ENCODE results near the gene AGBL2. TPM values are rescaled to one million over a fixed set of nuclear protein-coding genes. Genes with fewer than 3 reads are reported as not detected.
"Not testable (repeated sequence)": the region's sequence is repeated elsewhere in the genome, so short reads cannot be mapped to it uniquely, and the experiment has no call there.

AGBL2 gene
- total RNA-seq, 2 donors from 2014 or later: 0.74 to 2.2 TPM

DNA sequence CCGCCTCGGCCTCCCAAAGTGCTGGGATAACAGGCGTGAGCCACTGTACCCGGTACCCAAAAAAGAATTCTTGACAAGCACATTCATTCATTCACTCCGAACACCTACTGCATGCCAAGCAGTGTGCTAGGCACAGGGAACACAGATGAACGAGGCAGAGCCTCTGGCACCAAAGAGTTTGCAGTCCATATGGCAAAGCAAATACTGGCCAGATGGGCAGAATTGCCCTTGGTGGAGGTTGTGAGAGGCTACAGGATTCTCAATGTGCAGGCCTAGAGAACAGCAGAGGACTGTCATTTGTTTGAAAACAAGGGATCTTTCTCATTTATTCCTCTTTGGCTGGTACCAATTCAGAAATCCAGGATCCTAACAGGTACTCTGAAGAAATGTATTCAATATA lies 45.3 kb downstream of the AGBL2 start:
- Histone ChIP-seq H3K9me3 (no peaks in the 10 kb centered on the region), H3K36me3 (no peaks in the 10 kb centered on the region), H3K4me1 (no peaks in the 10 kb centered on the region), H3K27me3 (no peaks in the 10 kb centered on the region), H3K9ac (ENCODE audit: low read depth in 2 of 2, low read length in 2 of 2) (no peak overlapping the region), H3K27ac (no peak overlapping the region), H3K4me3 (no peak overlapping the region)
- no peak for DNase-seq
- no peak for TF ChIP-seq CTCF (IDR thresholded peaks at IDR 0.05)
- intact Hi-C loops (cut with DNase I): no loop called here

DNA sequence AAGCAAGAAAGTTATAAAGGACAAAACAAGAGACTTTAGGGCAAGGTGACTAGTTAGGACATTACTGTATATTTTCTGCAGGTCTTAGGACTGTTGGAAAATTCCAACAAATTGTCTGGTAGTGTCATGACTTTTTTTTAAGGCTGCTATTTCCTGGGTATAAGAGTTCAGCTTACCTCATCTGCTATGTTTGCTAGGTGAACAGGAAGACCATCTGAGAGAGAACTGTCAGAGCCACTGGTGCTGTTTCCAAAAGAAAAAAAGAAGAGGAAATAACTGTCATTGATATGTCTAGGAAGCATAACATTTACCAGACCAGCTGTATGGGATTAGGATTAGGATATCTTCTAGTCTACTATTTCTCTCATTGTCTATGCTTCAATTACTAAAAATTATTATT lies 46.5 kb downstream of the AGBL2 start:
- intact Hi-C loops (cut with DNase I): no loop called here
- DNase-seq: no peak
- H3K36me3 ChIP-seq: no peaks in the 10 kb centered on the region
- H3K9ac ChIP-seq (ENCODE audit: low read depth in 2 of 2, low read length in 2 of 2): no peak overlapping the region
- no peak overlapping the region for H3K4me3 ChIP-seq
- TF ChIP-seq CTCF (IDR thresholded peaks at IDR 0.05): no peak
- H3K4me1 ChIP-seq: no peaks in the 10 kb centered on the region
- no peak overlapping the region for H3K27ac ChIP-seq
- H3K27me3 ChIP-seq: no peaks in the 10 kb centered on the region
- no peaks in the 10 kb centered on the region for H3K9me3 ChIP-seq

DNA sequence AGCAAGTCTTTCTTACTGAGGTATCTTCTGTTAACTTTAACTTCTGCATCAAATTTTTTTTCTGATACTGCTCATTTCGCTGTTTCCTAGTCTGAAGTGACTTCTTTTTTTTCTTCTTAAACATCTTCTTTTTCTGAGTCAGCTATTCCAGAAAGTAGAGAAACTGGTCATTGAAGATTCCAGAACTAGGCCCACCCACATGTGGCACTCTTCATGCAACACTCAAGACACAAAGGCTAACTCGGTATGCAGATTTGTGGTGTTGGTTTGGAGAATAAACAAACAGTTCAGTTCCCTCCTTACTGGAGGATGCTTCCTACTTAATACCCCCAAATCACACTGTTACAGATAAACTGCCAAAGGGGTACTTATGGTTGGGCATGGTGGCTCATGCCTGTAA lies 47.6 kb downstream of the AGBL2 start:
- no peak overlapping the region for H3K27ac ChIP-seq
- H3K36me3 ChIP-seq: no peaks in the 10 kb centered on the region
- no peaks in the 10 kb centered on the region for H3K9me3 ChIP-seq
- H3K4me3 ChIP-seq: no peak overlapping the region
- DNase-seq: no peak
- H3K27me3 ChIP-seq: no peaks in the 10 kb centered on the region
- no peak overlapping the region for H3K9ac ChIP-seq (ENCODE audit: low read depth in 2 of 2, low read length in 2 of 2)
- intact Hi-C loops (cut with DNase I): no loop called here
- TF ChIP-seq CTCF (IDR thresholded peaks at IDR 0.05): no peak
- H3K4me1 ChIP-seq: no peaks in the 10 kb centered on the region

DNA sequence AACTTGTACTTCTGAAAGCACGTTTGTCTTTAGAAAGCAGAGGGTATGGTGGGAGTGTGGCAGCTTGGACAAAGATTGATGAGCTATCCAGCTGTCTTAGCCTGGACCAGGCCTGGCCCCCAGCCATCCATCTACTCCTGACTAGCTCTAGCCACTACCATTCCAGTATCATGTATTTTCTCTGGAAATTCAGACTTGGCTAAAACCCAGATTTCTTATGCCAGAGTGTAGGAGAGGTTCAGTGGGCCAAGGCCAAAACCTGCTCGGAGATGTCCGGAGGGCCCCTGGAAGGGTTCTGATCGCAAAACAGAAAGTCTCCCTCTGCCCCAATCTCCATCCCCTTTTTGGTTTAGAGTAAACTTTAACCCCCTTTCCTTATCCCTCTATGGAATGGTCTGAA lies 48.0 kb downstream of the AGBL2 start:
- no peak for TF ChIP-seq CTCF (IDR thresholded peaks at IDR 0.05)
- Histone ChIP-seq H3K4me1 (no peaks in the 10 kb centered on the region), H3K9me3 (no peaks in the 10 kb centered on the region), H3K4me3 (no peak overlapping the region), H3K36me3 (no peaks in the 10 kb centered on the region), H3K9ac (ENCODE audit: low read depth in 2 of 2, low read length in 2 of 2) (no peak overlapping the region), H3K27me3 (no peaks in the 10 kb centered on the region), H3K27ac (no peak overlapping the region)
- no peak for DNase-seq
- intact Hi-C loops (cut with DNase I): no loop called here

GRCh38 chr11:47664936-47665335 lies 50.2 kb downstream of the AGBL2 start:
- H3K9me3 ChIP-seq; intact Hi-C loops (cut with DNase I); H3K27ac ChIP-seq; H3K36me3 ChIP-seq; DNase-seq; H3K27me3 ChIP-seq; H3K4me1 ChIP-seq; H3K4me3 ChIP-seq; H3K9ac ChIP-seq (ENCODE audit: low read depth in 2 of 2, low read length in 2 of 2): not testable (repeated sequence)

DNA sequence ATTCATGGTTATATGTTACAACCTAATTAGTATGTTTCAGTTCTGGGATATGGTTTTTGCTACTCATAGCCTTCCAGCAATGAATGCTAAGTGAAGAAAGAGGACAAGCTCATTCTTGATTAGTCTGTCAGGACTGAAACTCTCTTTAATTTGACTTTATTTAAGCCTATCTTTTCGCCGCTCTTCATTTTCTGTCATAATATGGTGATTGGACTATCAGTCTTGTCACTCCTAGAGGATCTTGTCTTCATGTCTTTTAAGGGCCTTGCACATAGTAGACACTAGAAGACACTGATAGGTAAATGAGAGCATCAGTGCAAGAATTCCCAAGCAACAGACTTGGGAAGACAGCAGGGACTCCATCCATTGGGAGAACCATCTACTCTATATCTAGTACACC lies 53.9 kb downstream of the AGBL2 start:
- intact Hi-C loops (cut with DNase I): no loop called here
- no peak overlapping the region for H3K4me3 ChIP-seq
- H3K9me3 ChIP-seq: no peaks in the 10 kb centered on the region
- no peak overlapping the region for H3K9ac ChIP-seq (ENCODE audit: low read depth in 2 of 2, low read length in 2 of 2)
- no peak overlapping the region for H3K27ac ChIP-seq
- no peak for DNase-seq
- H3K36me3 ChIP-seq: no peaks in the 10 kb centered on the region
- no peak for TF ChIP-seq CTCF (IDR thresholded peaks at IDR 0.05)
- H3K4me1 ChIP-seq: no peaks in the 10 kb centered on the region
- no peaks in the 10 kb centered on the region for H3K27me3 ChIP-seq

Measured in colonic mucosa (tissue), 4 donors.